Heart left ventricle (tissue), 16 donors: Measurements from ENCODE around the gene GALR3. TPM values are rescaled to one million over a fixed set of nuclear protein-coding genes. Genes with fewer than 3 reads are reported as not detected.

Experiments used
- ATAC-seq, 4 donors: fragments of 200-7000 bp; cut with Tn5 transposase; one replicate each; pipeline ENCODE4 v1.9.1; 2020 to 2022; ENCODE audit warnings: moderate library complexity in 4 of 4, mild to moderate bottlenecking in 3 of 4, moderate number of reproducible peaks in 1 of 4
- DNase-seq, 5 donors: peaks; one replicate each; pipeline ENCODE4 v3.0.0-alpha.2; 2020
- H3K27ac ChIP-seq, 12 donors: fragments of 200-600 bp; sonication (generic) in 4 of 12; one replicate each; pipeline versions ENCODE4 v1.5.0 to v1.8.0; 2016 to 2022; ENCODE audit warnings: mild to moderate bottlenecking in 2 of 12
- H3K27me3 ChIP-seq, 9 donors: fragments of 200-600 bp; sonication (generic) in 2 of 9; one replicate each; pipeline versions ENCODE4 v1.5.1 to v1.8.0; 2016 to 2022; ENCODE audit warnings: mild to moderate bottlenecking in 3 of 9
- H3K36me3 ChIP-seq, 9 donors: fragments of 200-600 bp; sonication (generic) in 2 of 9; one replicate each; pipeline versions ENCODE4 v1.5.0 to v1.8.0; 2018 to 2022; ENCODE audit warnings: mild to moderate bottlenecking in 2 of 9
- H3K4me1 ChIP-seq, 12 donors: fragments of 200-600 bp; sonication (generic) in 4 of 12; one replicate each; pipeline versions ENCODE4 v1.5.0 to v1.8.0; 2016 to 2022; ENCODE audit warnings: mild to moderate bottlenecking in 3 of 12
- H3K4me3 ChIP-seq, 12 donors: fragments of 200-600 bp; sonication (generic) in 4 of 12; one replicate each; pipeline versions ENCODE4 v1.5.0 to v1.8.0; 2017 to 2022; ENCODE audit warnings: mild to moderate bottlenecking in 9 of 12, moderate library complexity in 4 of 12
- H3K9me3 ChIP-seq, 12 donors: fragments of 200-600 bp; sonication (generic) in 4 of 12; one replicate each; pipeline versions ENCODE4 v1.5.0 to v1.8.0; 2016 to 2022; ENCODE audit warnings: mild to moderate bottlenecking in 1 of 12
- POLR2A ChIP-seq, 2 donors: fragments of 450-650 bp; IDR thresholded peaks; one replicate each; pipeline ENCODE4 v1.6.1; 2017; ENCODE audit warnings: antibody characterized with exemption in 2 of 2, mild to moderate bottlenecking in 2 of 2, moderate library complexity in 2 of 2
- WGBS, 4 donors: extraction: QIAGEN DNeasy Blood & Tissue Kit in 2 of 4; methylation state at CpG; one replicate each; pipeline versions ENCODE4 v1.1.5 to v1.1.7; 2013 to 2018; 5-methylcytosine and 5-hydroxymethylcytosine counted together
- intact Hi-C, 10 donors: fragments of 100-400 bp; cut with DNase I; formaldehyde crosslinking; loops; one replicate each; pipeline versions ENCODE4 v1.11.1 to v1.14.2; 2022
- polyA plus RNA-seq, 2 donors: library from polyadenylated mRNA; stranded (reverse); fragments of 200-250 nt; gene quantifications; one replicate each; pipeline ENCODE4 v1.2.3, GENCODE V29; 2013
- total RNA-seq, 9 donors: library from RNA; depleted of rRNA in 2 of 9; stranded (reverse); fragments of >200 nt in 2 of 9; fragmentation: NEBNext Ultra II Directional in 3 of 9; extraction: Animal tissue kit (Norgen Biotek cat#: 25700) in 3 of 9; gene quantifications; one replicate each; pipeline versions ENCODE4 v1.1.0 to v1.2.4, GENCODE V29; 2016 to 2023
- TF ChIP-seq, protein P1 (sequence below), 12 donors: fragments of 200-600 bp; sonication (generic) in 4 of 12; IDR thresholded peaks; one replicate each; pipeline versions ENCODE4 v1.5.0 to v1.8.0; 2018 to 2022; ENCODE audit warnings: antibody characterized with exemption in 12 of 12, mild to moderate bottlenecking in 5 of 12
- donor health status: ischemic (EF 13 %, LVEDD 7.1; RV severe dilation, severe dysfunction).
- donor health status: healthy with polysubstance abuse.
- donor health status: DM: no; HTN: yes; CAD: no.
- donor health status: DM: no; HTN: no; CAD: no.
- donor health status: ischemic (EF 25% LVEDD 6.9; RV normal size, moderate dysfunction).
- donor health status: ischemic (EF 25% LVEDD 5.7; RV mildly dilated, moderate dysfunction).
- donor health status: healthy.
- donor health status: DM: yes; HTN: yes; CAD: no.
- donor health status: ischemic (EF 35%, LVEDD 5.7; RV mildly dilated, moderate dysfunction).
- donor health status: nonischemic (EF 11% LVEDD 7.7; RV severe dilation, severe dysfunction).
- donor health status: DM: yes; HTN: yes; CAD: no.
- donor health status: PGD.
- donor health status: ischemic (EF 29% LVEDD 5.4; RV normal size, mild dysfunction).
- donor health status: nonischemic (EF 23%, LVEDD 6.1; RV moderate dilation, normal function).

Gene GALR3
- total and polyA plus RNA-seq, 11 donors = not detected

DNA sequence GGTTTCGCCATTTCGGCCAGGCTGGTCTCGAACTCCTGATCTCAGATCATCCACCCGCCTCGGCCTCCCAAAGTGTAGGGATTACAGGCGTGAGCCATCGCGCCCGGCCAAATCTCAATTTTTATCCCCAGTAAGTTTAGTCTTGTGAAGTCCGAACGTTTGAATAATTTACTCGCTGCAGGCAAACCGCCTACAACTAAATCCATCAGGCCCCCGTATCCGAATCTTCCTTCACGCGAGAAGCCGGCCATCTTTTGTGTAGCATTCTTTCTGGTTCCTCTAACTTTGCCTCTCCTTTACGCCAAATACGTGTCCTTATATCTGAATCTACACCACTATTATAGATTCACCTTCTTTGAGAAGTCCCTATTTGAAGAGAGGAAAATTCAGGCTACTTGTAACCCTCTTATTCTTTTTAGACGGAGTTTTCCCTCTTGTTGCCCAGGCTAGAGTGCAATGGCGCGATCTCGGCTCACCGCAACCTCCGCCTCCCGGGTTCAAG lies 25.5 kb downstream of the GALR3 start:
- Histone ChIP-seq H3K4me1 (peaks cover 0 to 36% (median 22%) of the 10 kb centered on the region in 12 donors), H3K9me3 (peaks cover 0 to 6% (median 0%) of the 10 kb centered on the region in 12 donors), H3K36me3 (peaks cover 0 to 32% (median 27%) of the 10 kb centered on the region in 9 donors), H3K27me3 (no peaks in the 10 kb centered on the region), H3K27ac (peak overlapping the region; percentile 63 to 96 (median 84)), H3K4me3 (peak overlapping the region; percentile 62 to 98 (median 80))
- WGBS, 4 donors = 23 to 47% (median 39%) methylated on average over 27 of the region's 27 CpGs
- ATAC-seq = no peak
- no peak for TF ChIP-seq POLR2A (IDR thresholded peaks at IDR 0.05)
- TF ChIP-seq, protein P1, sequence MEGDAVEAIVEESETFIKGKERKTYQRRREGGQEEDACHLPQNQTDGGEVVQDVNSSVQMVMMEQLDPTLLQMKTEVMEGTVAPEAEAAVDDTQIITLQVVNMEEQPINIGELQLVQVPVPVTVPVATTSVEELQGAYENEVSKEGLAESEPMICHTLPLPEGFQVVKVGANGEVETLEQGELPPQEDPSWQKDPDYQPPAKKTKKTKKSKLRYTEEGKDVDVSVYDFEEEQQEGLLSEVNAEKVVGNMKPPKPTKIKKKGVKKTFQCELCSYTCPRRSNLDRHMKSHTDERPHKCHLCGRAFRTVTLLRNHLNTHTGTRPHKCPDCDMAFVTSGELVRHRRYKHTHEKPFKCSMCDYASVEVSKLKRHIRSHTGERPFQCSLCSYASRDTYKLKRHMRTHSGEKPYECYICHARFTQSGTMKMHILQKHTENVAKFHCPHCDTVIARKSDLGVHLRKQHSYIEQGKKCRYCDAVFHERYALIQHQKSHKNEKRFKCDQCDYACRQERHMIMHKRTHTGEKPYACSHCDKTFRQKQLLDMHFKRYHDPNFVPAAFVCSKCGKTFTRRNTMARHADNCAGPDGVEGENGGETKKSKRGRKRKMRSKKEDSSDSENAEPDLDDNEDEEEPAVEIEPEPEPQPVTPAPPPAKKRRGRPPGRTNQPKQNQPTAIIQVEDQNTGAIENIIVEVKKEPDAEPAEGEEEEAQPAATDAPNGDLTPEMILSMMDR (IDR thresholded peaks at IDR 0.05) = no peak
- DNase-seq = no peak
- intact Hi-C loops = no loop called here

DNA sequence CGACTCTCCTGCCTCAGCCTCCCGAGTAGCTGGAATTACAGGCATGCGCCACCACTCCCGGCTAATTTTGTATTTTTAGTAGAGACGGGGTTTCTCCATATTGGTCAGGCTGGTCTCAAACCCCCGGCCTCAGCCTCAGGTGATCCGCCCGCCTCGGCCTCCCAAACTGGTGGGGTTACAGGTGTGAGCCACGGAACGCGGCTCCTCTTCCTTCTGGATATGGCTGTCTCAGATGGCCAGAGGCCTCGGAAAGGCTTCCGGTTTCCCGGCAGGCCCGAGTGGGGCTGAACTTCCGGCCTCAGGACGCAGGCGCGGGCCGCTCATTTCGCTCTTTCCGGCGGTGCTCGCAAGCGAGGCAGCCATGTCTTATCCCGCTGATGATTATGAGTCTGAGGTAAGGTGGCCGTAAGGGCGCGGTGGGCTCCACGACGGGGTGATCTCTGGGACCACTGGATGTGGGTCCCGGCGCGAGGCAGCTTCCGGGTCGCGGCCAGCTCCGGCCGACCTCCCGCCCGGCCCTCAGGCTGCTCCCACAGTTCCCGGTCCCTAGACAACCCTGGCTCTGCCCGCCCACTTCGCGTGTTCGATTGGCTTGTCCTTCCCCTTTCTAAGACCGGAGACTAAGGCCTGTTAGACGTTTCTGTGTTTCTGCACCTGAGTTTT lies 26.0 kb downstream of the GALR3 start, which contains the start of gene EIF3L:
Gene EIF3L (plus strand): TSS at position 331 of the 663 bp plus-strand sequence. CDS start 31 bp downstream, at position 362.
- Histone ChIP-seq H3K27me3 (no peaks in the 10 kb centered on the region), H3K27ac (peak within 1 kb of the TSS; percentile 63 to 96 (median 84)), H3K9me3 (peaks cover 0 to 6% (median 0%) of the 10 kb centered on the region in 12 donors), H3K36me3 (peaks cover 0 to 38% (median 33%) of the 10 kb centered on the region in 9 donors), H3K4me1 (peaks cover 0 to 37% (median 22%) of the 10 kb centered on the region in 12 donors), H3K4me3 (peak within 1 kb of the TSS; percentile 62 to 98 (median 80))
- 0 to 1% (median 1%) methylated on average over 30 to 49 of the region's 49 CpGs for WGBS, 4 donors
- DNase-seq = peak; percentile 92 to 94 (median 92)
- intact Hi-C loops = no loop called here
- peak; percentile 82 to 92 (median 92) for ATAC-seq
- TF ChIP-seq POLR2A (IDR thresholded peaks at IDR 0.05) = peak; percentile 27 to 84
- TF ChIP-seq, protein P1 (IDR thresholded peaks at IDR 0.05) = no peak

DNA sequence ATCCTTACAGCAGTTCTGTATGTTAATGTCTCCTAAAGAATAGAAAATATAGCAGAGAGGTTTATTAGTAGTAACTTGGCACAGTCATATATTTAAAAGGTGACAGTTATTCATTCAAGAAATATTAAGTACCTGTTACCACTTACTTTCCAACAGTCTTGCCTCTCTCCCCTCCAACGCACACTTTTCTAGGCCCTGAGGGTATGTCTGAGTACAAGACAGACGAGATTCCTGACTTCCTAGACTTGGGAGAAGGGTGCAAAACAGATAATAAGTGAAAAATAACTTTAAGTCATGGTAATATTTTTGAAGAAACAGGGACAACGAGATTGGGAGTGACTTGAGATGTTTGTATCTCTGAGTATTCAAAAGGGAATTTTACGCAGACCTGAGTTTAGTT lies 27.6 kb downstream of the GALR3 start:
- TF ChIP-seq, protein P1 (IDR thresholded peaks at IDR 0.05) = no peak
- no peak for TF ChIP-seq POLR2A (IDR thresholded peaks at IDR 0.05)
- Histone ChIP-seq H3K27me3 (no peaks in the 10 kb centered on the region), H3K9me3 (no peaks in the 10 kb centered on the region), H3K27ac (no peak overlapping the region), H3K36me3 (peaks cover 0 to 54% (median 47%) of the 10 kb centered on the region in 9 donors), H3K4me1 (peaks cover 0 to 51% (median 23%) of the 10 kb centered on the region in 12 donors), H3K4me3 (peak overlapping the region in 3 of 12 donors; percentile 68 to 91 (median 73))
- 83 to 89% (median 86%) methylated on average over 4 of the region's 4 CpGs for WGBS, 4 donors
- intact Hi-C loops = no loop called here
- DNase-seq (no peak), ATAC-seq (no peak)

DNA sequence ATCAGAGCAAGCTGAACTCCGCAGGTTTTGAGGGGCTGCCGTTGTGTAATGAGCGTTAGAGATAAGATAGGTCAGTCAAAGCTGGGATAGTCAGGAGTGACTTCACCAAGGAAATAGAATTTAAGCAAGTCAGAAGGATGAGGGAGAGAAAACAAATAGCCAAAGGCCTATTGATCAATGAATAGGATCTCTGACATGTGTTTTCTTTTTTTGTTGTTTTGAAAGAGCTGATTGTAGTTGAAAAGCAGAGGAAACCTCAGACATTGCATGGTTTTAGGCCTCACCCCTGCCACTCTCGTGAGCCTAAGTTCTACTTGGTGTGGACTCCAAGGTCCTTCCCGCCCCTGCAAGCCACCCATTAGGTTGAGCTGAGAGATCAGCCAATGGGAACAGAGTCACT lies 29.2 kb downstream of the GALR3 start:
- no peaks in the 10 kb centered on the region for H3K9me3 ChIP-seq
- no peak overlapping the region for H3K27ac ChIP-seq
- ATAC-seq (no peak), DNase-seq (no peak)
- no peaks in the 10 kb centered on the region for H3K27me3 ChIP-seq
- no peak for TF ChIP-seq POLR2A (IDR thresholded peaks at IDR 0.05)
- TF ChIP-seq, protein P1 (IDR thresholded peaks at IDR 0.05) = no peak
- H3K4me1 ChIP-seq = peaks cover 0 to 51% (median 23%) of the 10 kb centered on the region in 12 donors
- intact Hi-C loops = no loop called here
- 56 to 63% (median 59%) methylated on average over 5 of the region's 5 CpGs for WGBS, 4 donors
- H3K36me3 ChIP-seq = peaks cover 0 to 70% (median 64%) of the 10 kb centered on the region in 9 donors
- no peak overlapping the region for H3K4me3 ChIP-seq
